Upper lobe of right lung (tissue), 1 donor: ENCODE data around the gene EIPR1. TPM values are rescaled to one million over a fixed set of nuclear protein-coding genes. Genes with fewer than 3 reads are reported as not detected.

ENCODE experiments used
- ATAC-seq: fragments of 200-7000 bp; cut with Tn5 transposase; one replicate; pipeline ENCODE4 v1.9.1; 2020; ENCODE audit warnings: mild to moderate bottlenecking, moderate library complexity
- DNase-seq: peaks from one replicate; pipeline ENCODE4 v3.0.0-alpha.2; 2020
- H3K27ac ChIP-seq: fragments of 200-600 bp; one replicate; pipeline ENCODE4 v1.8.0; 2022
- H3K27me3 ChIP-seq: fragments of 200-600 bp; one replicate; pipeline ENCODE4 v1.8.0; 2022; ENCODE audit warnings: mild to moderate bottlenecking
- H3K36me3 ChIP-seq: fragments of 200-600 bp; one replicate; pipeline ENCODE4 v1.8.0; 2022
- H3K4me1 ChIP-seq: fragments of 200-600 bp; one replicate; pipeline ENCODE4 v1.8.0; 2022
- H3K4me3 ChIP-seq: fragments of 200-600 bp; one replicate; pipeline ENCODE4 v1.8.0; 2022; ENCODE audit warnings: mild to moderate bottlenecking
- H3K9me3 ChIP-seq: fragments of 200-600 bp; one replicate; pipeline ENCODE4 v1.8.0; 2022
- CTCF ChIP-seq: fragments of 200-600 bp; IDR thresholded peaks from one replicate; pipeline ENCODE4 v1.8.0; 2022; ENCODE audit warnings: antibody characterized with exemption
- intact Hi-C: fragments of 100-400 bp; cut with DNase I; formaldehyde crosslinking; loops from one replicate; pipeline ENCODE4 v1.11.0; 2022
- total RNA-seq: library from RNA; stranded (reverse); fragmentation: NEBNext Ultra II Directional; extraction: Animal tissue kit (Norgen Biotek cat#: 25700); gene quantifications from one replicate; pipeline ENCODE4 v1.2.1, GENCODE V29; 2021
- donor health status: DM: no; HTN: yes; CAD: no; lungs with severe emphysema.

Gene EIPR1
- total RNA-seq, 1 donor from 2014 or later = 16.6 TPM

GRCh38 chr2:3253913-3254441 lies 123.6 kb downstream of the EIPR1 start:
- intact Hi-C loops = no loop called here
- Histone ChIP-seq H3K4me3 (no peak overlapping the region), H3K27me3 (no peaks in the 10 kb centered on the region), H3K36me3 (no peaks in the 10 kb centered on the region), H3K27ac (no peak overlapping the region), H3K4me1 (no peaks in the 10 kb centered on the region), H3K9me3 (peaks cover 7% of the 10 kb centered on the region)
- ATAC-seq (no peak), DNase-seq (no peak)
- TF ChIP-seq CTCF = no peak

GRCh38 chr2:3251946-3252345 lies 125.7 kb downstream of the EIPR1 start:
- H3K27me3 ChIP-seq = no peaks in the 10 kb centered on the region
- H3K9me3 ChIP-seq = peaks cover 7% of the 10 kb centered on the region
- DNase-seq (no peak), ATAC-seq (no peak)
- intact Hi-C loops = no loop called here
- H3K27ac ChIP-seq = no peak overlapping the region
- no peak for TF ChIP-seq CTCF
- no peak overlapping the region for H3K4me3 ChIP-seq
- no peaks in the 10 kb centered on the region for H3K4me1 ChIP-seq
- H3K36me3 ChIP-seq = no peaks in the 10 kb centered on the region

DNA sequence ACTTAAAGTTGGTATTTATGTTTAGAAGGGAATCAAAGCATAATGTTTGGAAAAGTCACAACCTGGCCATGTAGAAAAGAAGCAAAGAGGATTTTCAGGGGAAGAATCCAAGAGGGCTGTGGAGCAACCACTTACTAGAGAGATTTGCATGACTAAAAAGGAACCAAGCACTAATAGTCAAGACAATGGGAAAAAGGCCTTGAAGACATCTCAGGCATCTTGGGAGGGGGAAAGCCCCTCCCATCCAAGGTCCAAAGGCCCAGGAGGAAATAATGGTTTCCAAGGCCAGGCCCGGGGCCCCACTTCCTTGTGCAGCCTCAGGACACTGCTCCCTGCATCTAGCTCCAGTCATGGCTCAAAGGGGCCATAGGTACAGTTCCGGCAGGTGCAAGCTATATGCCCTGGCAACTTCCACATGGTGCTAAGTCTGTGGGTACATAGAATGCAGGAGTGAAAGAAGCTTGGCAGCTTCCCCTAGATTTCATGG lies 128.1 kb downstream of the EIPR1 start:
- no peaks in the 10 kb centered on the region for H3K36me3 ChIP-seq
- peaks cover 7% of the 10 kb centered on the region for H3K9me3 ChIP-seq
- H3K27ac ChIP-seq = no peak overlapping the region
- TF ChIP-seq CTCF = no peak
- ATAC-seq (no peak), DNase-seq (no peak)
- H3K4me3 ChIP-seq = no peak overlapping the region
- no peaks in the 10 kb centered on the region for H3K4me1 ChIP-seq
- intact Hi-C loops = no loop called here
- no peaks in the 10 kb centered on the region for H3K27me3 ChIP-seq

- Histone ChIP-seq H3K27me3 (no peaks in the 10 kb centered on the region), H3K27ac (no peak overlapping the region), H3K36me3 (no peaks in the 10 kb centered on the region), H3K9me3 (peaks cover 7% of the 10 kb centered on the region), H3K4me1 (no peaks in the 10 kb centered on the region), H3K4me3 (no peak overlapping the region)
- ATAC-seq = no peak
- intact Hi-C loops = no loop called here
- no peak for DNase-seq
- no peak for TF ChIP-seq CTCF
Measured at GRCh38 chr2:3248754-3249475, 128.7 kb downstream of the EIPR1 start.

DNA sequence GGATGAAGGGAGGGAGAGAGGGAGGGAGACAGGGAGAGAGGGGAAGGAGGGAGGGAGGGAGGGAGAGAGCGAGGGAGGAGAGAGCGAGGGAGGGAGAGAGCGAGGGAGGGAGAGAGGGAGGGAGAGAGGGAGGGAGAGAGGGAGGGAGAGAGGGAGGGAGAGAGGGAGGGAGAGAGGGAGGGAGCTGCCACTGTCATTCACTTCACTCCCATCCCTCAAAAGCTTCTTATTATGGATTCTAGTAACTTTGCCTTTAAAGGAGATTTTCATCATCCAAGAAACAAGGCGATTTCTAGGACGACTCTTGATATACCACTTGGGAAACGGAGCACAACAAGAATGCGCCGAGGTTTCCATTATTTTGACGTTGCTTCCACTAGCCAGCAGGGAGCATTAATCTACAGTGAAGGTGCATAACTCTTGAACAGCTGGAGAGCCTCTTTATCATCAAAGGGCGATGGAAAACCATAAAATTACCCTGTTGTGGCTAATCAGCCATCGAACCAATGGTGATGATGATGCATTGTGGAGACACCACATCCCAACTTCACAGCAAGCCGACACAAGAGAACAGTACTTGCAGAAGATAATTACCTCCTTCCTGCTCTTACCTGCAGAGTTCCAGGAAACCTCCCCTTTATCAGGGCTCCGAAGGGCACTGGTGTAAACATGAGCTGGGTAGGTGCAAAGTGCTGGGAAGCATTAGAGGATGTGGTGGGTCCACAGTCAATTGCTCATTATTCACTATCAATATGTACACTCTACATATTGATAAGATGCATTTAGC lies 130.5 kb downstream of the EIPR1 start:
- no peaks in the 10 kb centered on the region for H3K27me3 ChIP-seq
- ATAC-seq (no peak), DNase-seq (no peak)
- H3K4me1 ChIP-seq = peaks cover 5% of the 10 kb centered on the region
- H3K36me3 ChIP-seq = no peaks in the 10 kb centered on the region
- no peak for TF ChIP-seq CTCF
- H3K4me3 ChIP-seq = no peak overlapping the region
- peaks cover 7% of the 10 kb centered on the region for H3K9me3 ChIP-seq
- intact Hi-C loops = no loop called here
- no peak overlapping the region for H3K27ac ChIP-seq
